NCI-H526 (cell line): Measurements from ENCODE around the gene ST6GAL1.
"Not testable (repeated sequence)": the region's sequence is repeated elsewhere in the genome, so short reads cannot be mapped to it uniquely, and the experiment has no call there.

ENCODE experiments used
- DNase-seq, 2 experiments: peaks; one replicate each; lab custom pipeline; 2025; lab: John Stamatoyannopoulos, UW

ST6GAL1 gene

GRCh38 chr3:187046033-187046432, 115.7 kb downstream of the ST6GAL1 start:
- no peak for DNase-seq

GRCh38 chr3:187049462-187050101, 119.3 kb downstream of the ST6GAL1 start:
- DNase-seq, result no peak

DNA sequence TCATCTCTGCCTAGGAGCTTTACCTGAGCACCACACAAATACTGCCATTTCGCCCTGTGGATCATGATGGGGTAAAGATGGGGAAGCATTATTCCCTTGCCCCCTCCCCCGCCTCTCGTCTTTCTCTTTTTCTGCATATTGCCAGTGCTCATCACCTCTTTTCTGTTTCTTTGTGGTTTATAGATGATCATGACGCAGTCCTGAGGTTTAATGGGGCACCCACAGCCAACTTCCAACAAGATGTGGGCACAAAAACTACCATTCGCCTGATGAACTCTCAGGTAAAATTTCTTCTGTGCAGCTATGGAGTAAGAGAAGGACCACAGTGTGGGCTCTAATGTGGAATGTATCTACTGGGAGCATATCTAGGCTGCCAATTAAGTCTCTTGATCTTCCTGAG, 120.7 kb downstream of the ST6GAL1 start:
- DNase-seq, result no peak

- no peak for DNase-seq
Observed at GRCh38 chr3:187051724-187052366, 121.5 kb downstream of the ST6GAL1 start.

DNA sequence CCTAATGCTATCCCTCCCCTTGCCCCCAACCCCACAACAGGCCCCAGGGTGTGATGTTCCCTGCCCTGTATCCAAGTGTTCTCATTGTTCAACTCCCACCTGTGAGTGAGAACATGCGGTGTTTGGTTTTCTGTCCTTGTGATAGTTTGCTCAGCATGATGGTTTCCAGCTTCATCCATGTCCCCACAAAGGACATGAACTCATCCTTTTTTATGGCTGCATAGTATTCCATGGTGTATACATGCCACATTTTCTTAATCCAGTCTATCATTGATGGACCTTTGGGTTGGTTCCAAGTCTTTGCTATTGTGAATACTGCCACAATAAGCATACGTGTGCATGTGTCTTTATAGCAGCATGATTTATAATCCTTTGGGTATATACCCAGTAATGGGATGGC, 122.1 kb downstream of the ST6GAL1 start:
- not testable (repeated sequence) for DNase-seq

- DNase-seq, result not testable (repeated sequence)
Observed at GRCh38 chr3:187054433-187054832, 124.1 kb downstream of the ST6GAL1 start.

- not testable (repeated sequence) for DNase-seq
Observed at GRCh38 chr3:187057803-187058202, 127.5 kb downstream of the ST6GAL1 start.

DNA sequence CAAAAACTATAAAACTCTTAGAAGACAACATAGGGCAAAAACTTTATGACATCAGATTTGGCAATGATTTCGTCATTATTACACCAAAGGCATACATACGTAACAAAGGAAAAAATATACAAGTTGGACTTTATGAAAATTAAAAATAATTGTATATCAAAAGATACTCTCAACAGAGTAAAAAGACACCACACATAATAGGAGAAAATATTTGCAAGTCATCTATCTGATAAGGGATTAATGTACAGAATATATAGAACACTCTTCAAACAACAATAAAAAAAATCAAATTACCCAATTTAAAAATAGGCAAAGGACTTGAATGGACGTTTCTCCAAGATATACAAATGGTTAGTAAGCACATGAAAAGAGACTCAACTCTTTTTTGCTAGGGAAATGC, 131.4 kb downstream of the ST6GAL1 start:
- DNase-seq, result no peak

GRCh38 chr3:187062526-187063177, 132.3 kb downstream of the ST6GAL1 start:
- DNase-seq, result no peak

DNA sequence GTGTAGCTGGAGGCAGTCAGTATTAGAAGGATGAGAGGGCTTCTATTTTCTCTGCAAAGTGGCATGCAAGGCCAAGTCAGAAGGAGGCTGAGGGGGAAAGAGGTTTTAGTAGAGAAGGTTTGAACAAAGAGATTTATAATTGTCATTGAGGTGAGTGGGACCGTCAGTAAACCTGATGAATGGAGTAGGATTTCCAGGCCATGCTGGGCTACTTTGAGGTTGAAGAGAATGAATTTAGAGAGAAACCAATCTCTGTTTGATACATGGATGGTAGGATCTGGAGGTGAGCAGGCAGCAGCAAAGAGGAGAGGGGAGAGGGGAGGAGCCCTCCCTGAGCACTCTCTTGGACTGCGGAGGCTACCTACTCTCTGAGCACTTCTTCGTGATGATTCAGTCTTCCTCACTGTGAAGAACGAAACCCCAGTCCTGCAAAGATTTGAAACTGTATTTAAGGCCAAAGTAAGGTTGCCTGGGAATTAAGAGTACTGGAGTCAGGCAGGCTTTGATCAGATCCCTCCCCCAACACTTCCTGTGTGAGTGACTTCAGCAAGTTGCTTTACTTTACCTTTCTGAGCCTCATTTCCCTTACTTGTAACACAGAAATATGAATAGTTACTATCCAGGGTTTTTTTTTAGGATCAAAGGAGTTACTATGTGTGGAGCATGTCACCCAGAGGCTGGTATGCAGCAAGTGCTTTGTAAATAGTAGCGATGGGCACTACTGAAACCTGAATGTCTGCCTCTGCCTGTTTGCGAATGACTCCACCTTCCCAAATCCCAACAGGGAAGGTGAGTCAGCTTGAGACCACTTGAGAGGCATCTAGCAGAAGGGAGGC, 133.2 kb downstream of the ST6GAL1 start:
- DNase-seq, result no peak

- DNase-seq, result no peak
Observed at GRCh38 chr3:187064210-187065115, 134.1 kb downstream of the ST6GAL1 start.

- peak; percentile 7 to 54 for DNase-seq
Observed at GRCh38 chr3:187066228-187066995, 136.1 kb downstream of the ST6GAL1 start.

GRCh38 chr3:187068787-187069186, 138.5 kb downstream of the ST6GAL1 start:
- no peak for DNase-seq

- no peak for DNase-seq
Observed at GRCh38 chr3:187069857-187070516, 139.7 kb downstream of the ST6GAL1 start.

DNA sequence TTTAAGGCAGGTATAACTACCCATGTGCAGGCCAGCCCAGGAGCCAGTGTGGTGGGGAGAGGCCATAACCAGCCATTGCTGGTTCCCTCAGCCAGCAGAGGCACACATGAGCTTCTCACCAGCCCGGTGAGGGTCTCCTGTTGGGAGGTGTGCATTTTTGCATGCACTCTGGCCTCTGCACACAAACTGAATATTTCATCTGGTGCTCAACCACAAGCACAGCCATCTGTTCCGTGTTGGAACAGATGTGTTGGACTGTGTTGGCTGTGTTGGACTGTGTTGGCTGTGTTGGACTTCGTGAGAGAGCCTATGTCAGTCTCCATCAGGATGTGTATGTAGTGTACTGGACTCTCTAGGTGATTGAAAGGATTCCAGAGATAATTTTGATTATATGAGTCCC, 141.8 kb downstream of the ST6GAL1 start:
- DNase-seq, result no peak

DNA sequence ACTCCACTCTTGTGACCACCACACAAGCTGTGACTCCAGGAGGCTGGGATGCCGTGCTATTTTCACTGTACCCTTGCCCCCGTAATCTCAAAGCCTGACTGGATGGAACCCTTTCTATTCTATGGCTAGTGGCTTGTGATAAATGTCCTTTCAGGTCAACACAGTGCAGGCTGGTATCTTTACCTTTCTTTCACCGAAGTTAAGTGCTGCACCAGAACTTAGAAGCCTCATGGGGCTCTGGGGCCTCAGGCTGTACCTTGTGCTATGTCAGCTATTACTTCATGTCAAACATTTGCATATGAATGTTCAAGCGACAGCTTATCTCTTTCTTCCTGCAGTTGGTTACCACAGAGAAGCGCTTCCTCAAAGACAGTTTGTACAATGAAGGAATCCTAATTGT, 142.2 kb downstream of the ST6GAL1 start:
- peak; percentile 25 to 43 for DNase-seq

GRCh38 chr3:187073581-187074098, 143.3 kb downstream of the ST6GAL1 start:
- DNase-seq, result no peak

DNA sequence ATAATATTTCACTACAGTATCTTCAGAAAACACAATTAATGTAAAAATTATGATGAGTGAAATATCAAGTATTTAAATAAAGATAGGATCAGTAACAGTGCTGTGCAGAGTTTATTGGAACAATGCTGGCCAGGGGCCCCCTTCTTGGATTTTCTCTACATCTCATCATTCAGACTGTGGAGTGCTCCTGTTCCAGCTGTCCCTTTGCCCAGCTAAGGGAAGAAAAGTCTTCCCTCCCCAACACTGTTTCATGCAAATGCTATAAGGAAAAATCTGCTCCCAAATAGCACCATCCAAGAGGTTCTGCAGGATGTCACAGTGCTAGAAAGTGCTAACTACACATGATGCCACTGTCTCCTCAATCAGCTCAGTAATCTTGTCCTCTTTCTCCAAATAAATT, 144.5 kb downstream of the ST6GAL1 start:
- no peak for DNase-seq

GRCh38 chr3:187076297-187076696, 146.0 kb downstream of the ST6GAL1 start:
- DNase-seq, result no peak

- DNase-seq, result no peak
Observed at GRCh38 chr3:187077085-187077484, 146.8 kb downstream of the ST6GAL1 start.
